Erythroblast (primary cell): Measurements from ENCODE around the gene PACC1.

ENCODE experiments used
- GATA1 ChIP-seq: IDR thresholded peaks from 2 replicates; pipeline ENCODE4 v1.6.1; 2011; ENCODE audit warnings: low read depth, mild to moderate bottlenecking, control low read depth, low read length, moderate library complexity
- POLR2A ChIP-seq: IDR thresholded peaks from 2 replicates; pipeline ENCODE4 v1.6.1; 2011; ENCODE audit warnings: mild to moderate bottlenecking, low read length

GRCh38 chr1:212450331-212450881 is 35.7 kb upstream of the PACC1 start:
- no peak for TF ChIP-seq POLR2A
- no peak for TF ChIP-seq GATA1
